H9 (cell line): ENCODE data around the gene CDYL2. TPM values are rescaled to one million over a fixed set of nuclear protein-coding genes. Genes with fewer than 3 reads are reported as not detected.

ENCODE experiments used
- DNase-seq: peaks from one replicate; pipeline ENCODE4 v3.0.0-alpha.2; 2017
- H2AFZ ChIP-seq: one replicate; pipeline ENCODE4 v1.6.1; 2013; ENCODE audit warnings: mild to moderate bottlenecking, low read length, control low read depth, moderate library complexity
- H2AK5ac ChIP-seq: 2 replicates; pipeline ENCODE4 v1.6.1; 2013; ENCODE audit warnings: low read length, control low read depth, mixed read lengths; ENCODE audit not compliant: insufficient read length
- H2BK120ac ChIP-seq: one replicate; pipeline ENCODE4 v1.6.1; 2013; ENCODE audit warnings: low read depth, mild to moderate bottlenecking, low read length, control low read depth, inconsistent platforms; ENCODE audit not compliant: poor library complexity, severe bottlenecking
- H2BK12ac ChIP-seq: 2 replicates; pipeline ENCODE4 v1.6.1; 2013; ENCODE audit warnings: low read length, control low read depth, mixed read lengths, low read depth; ENCODE audit not compliant: insufficient read length
- H2BK15ac ChIP-seq: 2 replicates; pipeline ENCODE4 v1.6.1; 2013; ENCODE audit warnings: low read depth, low read length, control low read depth
- H2BK20ac ChIP-seq: one replicate; pipeline ENCODE4 v1.6.1; 2013; ENCODE audit warnings: low read depth, mild to moderate bottlenecking, low read length, control low read depth, inconsistent platforms; ENCODE audit not compliant: poor library complexity, severe bottlenecking
- H2BK5ac ChIP-seq: 2 replicates; pipeline ENCODE4 v1.6.1; 2013; ENCODE audit warnings: low read length, control low read depth, mixed read lengths; ENCODE audit not compliant: insufficient read length
- H3K14ac ChIP-seq: 2 replicates; pipeline ENCODE4 v1.6.1; 2013; ENCODE audit warnings: low read length, control low read depth; ENCODE audit not compliant: insufficient read depth
- H3K18ac ChIP-seq: 2 replicates; pipeline ENCODE4 v1.6.1; 2013; ENCODE audit warnings: low read depth, mild to moderate bottlenecking, mixed read lengths, low read length, control low read depth; ENCODE audit not compliant: insufficient read length
- H3K23ac ChIP-seq: 2 replicates; pipeline ENCODE4 v1.6.1; 2013; ENCODE audit warnings: low read length, control low read depth, mixed read lengths, low read depth; ENCODE audit not compliant: insufficient read length
- H3K23me2 ChIP-seq: 2 replicates; pipeline ENCODE4 v1.6.1; 2013; ENCODE audit warnings: low read depth, mild to moderate bottlenecking, mixed read lengths, low read length, control low read depth; ENCODE audit not compliant: insufficient read length, poor library complexity, severe bottlenecking
- H3K27ac ChIP-seq: 2 replicates; pipeline ENCODE4 v1.5.1; 2013; ENCODE audit warnings: low read length, control low read depth, mixed read lengths, low read depth; ENCODE audit not compliant: insufficient read length
- H3K27me3 ChIP-seq: 2 replicates; pipeline ENCODE4 v1.6.1; 2013; ENCODE audit warnings: low read length, control low read depth, inconsistent platforms; ENCODE audit not compliant: insufficient read depth
- H3K4ac ChIP-seq: 2 replicates; pipeline ENCODE4 v1.6.1; 2013; ENCODE audit warnings: low read depth, mild to moderate bottlenecking, control low read depth, inconsistent platforms, low read length, moderate library complexity
- H3K4me1 ChIP-seq: 2 replicates; pipeline ENCODE4 v1.6.1; 2013; ENCODE audit warnings: low read length, control low read depth, inconsistent platforms; ENCODE audit not compliant: insufficient read depth
- H3K4me2 ChIP-seq: 2 replicates; pipeline ENCODE4 v1.6.1; 2013; ENCODE audit warnings: low read length, control low read depth, mixed read lengths; ENCODE audit not compliant: insufficient read length, insufficient read depth
- H3K56ac ChIP-seq: 2 replicates; pipeline ENCODE4 v1.6.1; 2013; ENCODE audit warnings: low read depth, mild to moderate bottlenecking, mixed read lengths, low read length, control low read depth; ENCODE audit not compliant: insufficient read length
- H3K79me1 ChIP-seq: 2 replicates; pipeline ENCODE4 v1.6.1; 2013; ENCODE audit warnings: low read depth, mild to moderate bottlenecking, moderate library complexity, low read length, control low read depth, inconsistent platforms; ENCODE audit not compliant: insufficient read depth, poor library complexity, severe bottlenecking
- H3K79me2 ChIP-seq: 2 replicates; pipeline ENCODE4 v1.6.1; 2013; ENCODE audit warnings: low read length, control low read depth, inconsistent platforms; ENCODE audit not compliant: insufficient read depth
- H3K9ac ChIP-seq: 2 replicates; pipeline ENCODE4 v1.6.1; 2013; ENCODE audit warnings: low read length, control low read depth, mixed read lengths; ENCODE audit not compliant: insufficient read length; ENCODE audit errors: extremely low read depth
- H3K9me3 ChIP-seq: one replicate; pipeline ENCODE4 v1.6.1; 2013; ENCODE audit warnings: low read depth, low read length, inconsistent platforms; ENCODE audit not compliant: control insufficient read depth
- H3T11ph ChIP-seq: one replicate; pipeline ENCODE4 v1.6.1; 2013; ENCODE audit warnings: mild to moderate bottlenecking, low read length, control low read depth, inconsistent platforms
- H4K20me1 ChIP-seq: one replicate; pipeline ENCODE4 v1.6.1; 2013; ENCODE audit not compliant: control insufficient read depth, insufficient read length, insufficient read depth
- H4K5ac ChIP-seq: 2 replicates; pipeline ENCODE4 v1.6.1; 2013; ENCODE audit warnings: low read depth, mild to moderate bottlenecking, mixed read lengths, low read length, control low read depth; ENCODE audit not compliant: insufficient read length
- H4K8ac ChIP-seq: replicated peaks from 2 replicates; pipeline ENCODE4 v1.6.1; 2013; ENCODE audit warnings: low read length, control low read depth, mixed read lengths, low read depth; ENCODE audit not compliant: insufficient read length
- H4K91ac ChIP-seq: 2 replicates; pipeline ENCODE4 v1.6.1; 2013; ENCODE audit warnings: low read depth, mild to moderate bottlenecking, moderate library complexity, mixed read lengths, low read length, control low read depth; ENCODE audit not compliant: insufficient read length
- H3K27ac Mint-ChIP-seq, 3 experiments: 2 replicates in 2 of 3; 3 replicates in 1 of 3; pipeline ENCODE4 v1.8.0; 2020 to 2021; ENCODE audit warnings: mixed read lengths in 3 of 3, mild to moderate bottlenecking in 1 of 3, moderate library complexity in 1 of 3
- H3K27me3 Mint-ChIP-seq: 2 replicates; pipeline ENCODE4 v1.8.0; 2021; ENCODE audit warnings: low read depth, mild to moderate bottlenecking, moderate library complexity, mixed read lengths
- H3K36me3 Mint-ChIP-seq, 3 experiments: 2 replicates in 2 of 3; 3 replicates in 1 of 3; pipeline ENCODE4 v1.8.0; 2020 to 2021; ENCODE audit warnings: low read depth in 3 of 3, mixed read lengths in 3 of 3; ENCODE audit not compliant: insufficient read depth in 1 of 3
- H3K4me1 Mint-ChIP-seq, 2 experiments: 2 replicates each; pipeline ENCODE4 v1.8.0; 2020; ENCODE audit warnings: mixed read lengths in 2 of 2
- H3K4me3 Mint-ChIP-seq, 2 experiments: 2 replicates in 1 of 2; 3 replicates in 1 of 2; pipeline ENCODE4 v1.8.0; 2020 to 2021; ENCODE audit warnings: mild to moderate bottlenecking in 2 of 2, mixed read lengths in 2 of 2, moderate library complexity in 1 of 2
- H3K9me3 Mint-ChIP-seq, 2 experiments: 2 replicates in 1 of 2; 3 replicates in 1 of 2; pipeline ENCODE4 v1.8.0; 2020; ENCODE audit warnings: mild to moderate bottlenecking in 2 of 2, mixed read lengths in 2 of 2, moderate library complexity in 1 of 2
- CTCF ChIP-seq: fragments of 200-600 bp; sonication (generic); conservative IDR thresholded peaks from 3 replicates; pipeline ENCODE4 v1.8.0; 2021; ENCODE audit warnings: antibody characterized with exemption, mild to moderate bottlenecking
- WGBS: extraction: QIAGEN DNeasy Blood & Tissue Kit; methylation state at CpG from one replicate; pipeline ENCODE4 v1.1.7; 2013; ENCODE audit warnings: missing lambda C conversion rate, low lambda C conversion rate, mixed read lengths; ENCODE audit not compliant: insufficient read length; ENCODE audit errors: extremely low coverage; 5-methylcytosine and 5-hydroxymethylcytosine counted together
- total RNA-seq: library from RNA; stranded (reverse); gene quantifications from 2 replicates; pipeline ENCODE4 v1.2.1, GENCODE V29; 2021

Gene CDYL2
- total RNA-seq, 1 experiment from 2014 or later = 4.2 TPM

- H4K91ac ChIP-seq = no peak overlapping the region
- no peak overlapping the region for H2AFZ ChIP-seq
- H3T11ph ChIP-seq = no peak overlapping the region
- no peak overlapping the region for H2BK5ac ChIP-seq
- H3K4me1 ChIP-seq = peaks cover 7% of the 10 kb centered on the region; the same call in 1 of the 2 replicates
- H2AK5ac ChIP-seq = no peak overlapping the region
- Mint-ChIP-seq H3K4me1 (peaks cover 33 to 36% of the 10 kb centered on the region in 2 experiments), H3K27ac (no peak overlapping the region), H3K4me3 (no peak overlapping the region), H3K27me3 (peaks cover 29% of the 10 kb centered on the region), H3K9me3 (no peaks in the 10 kb centered on the region; a peak in 1 of 5 replicates), H3K36me3 (no peaks in the 10 kb centered on the region)
- no peak for DNase-seq
- no peaks in the 10 kb centered on the region for H3K23me2 ChIP-seq
- no peak overlapping the region for H2BK20ac ChIP-seq
- no peak overlapping the region for H4K8ac ChIP-seq
- no peak overlapping the region for H3K27ac ChIP-seq
- H3K27me3 ChIP-seq = no peaks in the 10 kb centered on the region
- no peak overlapping the region for H3K4me2 ChIP-seq
- H3K79me1 ChIP-seq = no peaks in the 10 kb centered on the region
- H3K4ac ChIP-seq = no peak overlapping the region
- no peak for TF ChIP-seq CTCF
- no CpG with 5 or more reads among the region's 6 CpGs for WGBS
- H3K23ac ChIP-seq = no peak overlapping the region
- H2BK120ac ChIP-seq = no peak overlapping the region
- no peaks in the 10 kb centered on the region for H4K20me1 ChIP-seq
- no peaks in the 10 kb centered on the region for H3K9me3 ChIP-seq
- H3K79me2 ChIP-seq = no peaks in the 10 kb centered on the region
- H3K9ac ChIP-seq = no peak overlapping the region
- no peak overlapping the region for H3K14ac ChIP-seq
- no peak overlapping the region for H4K5ac ChIP-seq
- H2BK15ac ChIP-seq = no peak overlapping the region
- no peak overlapping the region for H2BK12ac ChIP-seq
- H3K56ac ChIP-seq = no peak overlapping the region
- no peak overlapping the region for H3K18ac ChIP-seq
Observed at GRCh38 chr16:80669673-80670072, 134.7 kb downstream of the CDYL2 start.
